Measurements from ENCODE around the gene ORC4. TPM values are rescaled to one million over a fixed set of nuclear protein-coding genes. Genes with fewer than 3 reads are reported as not detected.

ORC4 gene
- 111 TPM for total RNA-seq

GRCh38 chr2:148020111-148021058 lies at the start of gene ORC4:
TSS of gene ORC4 (minus strand) at chr2:148020737. CDS start at chr2:147975958, 44,779 bp downstream.

GRCh38 chr2:148021059-148021861 lies 723 bp upstream of the ORC4 start, which contains the start of gene MBD5:
TSS of gene MBD5 (plus strand) at chr2:148021091.

Other genes with a start within 250 kb of the ORC4 start
- 28.1 TPM for gene ACVR2A, start 175.7 kb downstream of the ORC4 start, total RNA-seq
- 67.3 TPM for gene MBD5, start 354 bp upstream of the ORC4 start, total RNA-seq

Data from metanephros (tissue), 1 donor.